ENCODE measurements around the gene TCAIM. TPM values are rescaled to one million over a fixed set of nuclear protein-coding genes. Genes with fewer than 3 reads are reported as not detected.

Gene TCAIM
- 7.9 to 8.6 TPM (median 8.4 TPM) in 5 replicates for total RNA-seq (2022; extraction: Qiagen RNA extraction; ENCODE audit: low read depth)

DNA sequence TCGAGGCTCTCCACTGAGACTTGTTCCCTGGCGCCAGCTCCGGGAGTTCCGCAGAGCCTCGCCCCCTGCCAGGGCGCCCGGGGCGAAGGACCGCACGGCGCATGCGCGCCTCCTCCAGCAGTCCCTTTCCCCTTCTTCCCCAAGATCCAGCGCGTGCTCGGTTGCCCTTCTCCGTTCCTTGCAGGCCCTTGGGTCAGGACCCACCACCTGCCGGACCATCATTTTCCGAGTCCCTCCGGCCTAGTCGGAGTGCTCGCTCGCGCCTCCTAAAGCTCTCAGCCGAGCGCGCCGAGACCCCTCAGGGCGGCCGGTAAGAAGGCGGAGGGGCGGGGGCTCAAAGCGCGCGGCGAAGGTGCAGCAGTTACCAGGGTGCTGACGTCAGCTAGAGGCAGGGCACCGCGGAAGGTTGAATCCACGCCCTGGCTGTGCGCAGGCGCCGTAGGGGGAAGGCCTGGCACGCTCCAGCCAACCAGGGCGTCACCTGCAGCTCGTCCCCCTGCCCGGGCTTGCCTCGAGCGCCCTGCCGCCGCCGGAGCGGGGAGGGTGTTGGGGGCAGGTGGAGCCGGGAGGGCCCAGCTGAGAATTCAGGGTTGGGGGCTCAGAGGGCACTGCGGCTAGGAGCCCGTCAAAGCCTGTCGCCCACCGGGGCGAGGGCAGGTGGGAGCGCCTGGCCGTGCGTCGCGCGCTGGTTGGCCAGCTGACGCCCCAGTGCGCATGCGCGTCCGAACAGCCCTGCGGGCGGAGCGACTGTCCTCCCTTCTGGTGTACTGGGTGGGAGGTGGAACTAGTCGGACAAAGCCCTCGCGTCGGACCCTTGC is at the start of gene TCAIM:
Gene TCAIM (plus strand): TSS at position 757 of the 818 bp plus-strand sequence. CDS start 16,017 bp downstream, outside the sequence.

Other genes with a start within 250 kb of the TCAIM start
- not detected in 5 replicates for gene TOPAZ1, start 96.9 kb upstream of the TCAIM start, total RNA-seq (2022; extraction: Qiagen RNA extraction; ENCODE audit: low read depth)
- 2.2 to 3.1 TPM (median 2.8 TPM) in 5 replicates for gene ZNF445, start 138.9 kb downstream of the TCAIM start, total RNA-seq (2022; extraction: Qiagen RNA extraction; ENCODE audit: low read depth)
- not detected in 5 replicates for gene ZKSCAN7, start 216.4 kb downstream of the TCAIM start, total RNA-seq (2022; extraction: Qiagen RNA extraction; ENCODE audit: low read depth)
- not detected in 5 replicates for gene ZNF660, start 246.2 kb downstream of the TCAIM start, total RNA-seq (2022; extraction: Qiagen RNA extraction; ENCODE audit: low read depth)

All from A549 treated with CpdA at 1 μM for 4 hours (cell line).